Fibroblast of skin of right quadriceps (primary cell): ENCODE measurements around the gene PLPP1.

Experiments
- DNase-seq: peaks from one replicate; pipeline ENCODE4 v3.0.0-alpha.2; 2013

Gene PLPP1

GRCh38 chr5:55445791-55446190 is 89.0 kb downstream of the PLPP1 start:
- no peak for DNase-seq

GRCh38 chr5:55441954-55442353 is 92.8 kb downstream of the PLPP1 start:
- no peak for DNase-seq

GRCh38 chr5:55441107-55441771 is 93.5 kb downstream of the PLPP1 start:
- DNase-seq = no peak

- peak; percentile 77 for DNase-seq
Observed at GRCh38 chr5:55440188-55440646, 94.5 kb downstream of the PLPP1 start.

- peak; percentile 89 for DNase-seq
Observed at GRCh38 chr5:55438998-55439397, 95.8 kb downstream of the PLPP1 start.

- no peak for DNase-seq
Observed at GRCh38 chr5:55437859-55438206, 96.9 kb downstream of the PLPP1 start.

- no peak for DNase-seq
Observed at GRCh38 chr5:55437452-55437851, 97.3 kb downstream of the PLPP1 start.

GRCh38 chr5:55432549-55432948 is 102.2 kb downstream of the PLPP1 start:
- DNase-seq = no peak

GRCh38 chr5:55429613-55430253 is 105.0 kb downstream of the PLPP1 start:
- DNase-seq = no peak

- DNase-seq = no peak
Observed at GRCh38 chr5:55429221-55429612, 105.5 kb downstream of the PLPP1 start.

- peak; percentile 75 for DNase-seq
Observed at GRCh38 chr5:55427157-55427556, 107.6 kb downstream of the PLPP1 start.

- DNase-seq = no peak
Observed at GRCh38 chr5:55426455-55426854, 108.3 kb downstream of the PLPP1 start.

- DNase-seq = no peak
Observed at GRCh38 chr5:55421074-55421529, 113.7 kb downstream of the PLPP1 start.

- peak; percentile 94 for DNase-seq
Observed at GRCh38 chr5:55418994-55419968, 115.5 kb downstream of the PLPP1 start.

- DNase-seq = peak; percentile 58
Observed at GRCh38 chr5:55416306-55416705, 118.5 kb downstream of the PLPP1 start.

- DNase-seq = no peak
Observed at GRCh38 chr5:55415071-55415470, 119.7 kb downstream of the PLPP1 start.

GRCh38 chr5:55413644-55414043 is 121.1 kb downstream of the PLPP1 start:
- no peak for DNase-seq

- peak; percentile 28 for DNase-seq
Observed at GRCh38 chr5:55411876-55412275, 122.9 kb downstream of the PLPP1 start.

- DNase-seq = no peak
Observed at GRCh38 chr5:55410845-55411244, 123.9 kb downstream of the PLPP1 start.

- DNase-seq = no peak
Observed at GRCh38 chr5:55409775-55410174, 125.0 kb downstream of the PLPP1 start.

- DNase-seq = no peak
Observed at GRCh38 chr5:55407984-55408383, 126.8 kb downstream of the PLPP1 start.

- DNase-seq = peak; percentile 65
Observed at GRCh38 chr5:55407059-55407684, 127.6 kb downstream of the PLPP1 start.

- no peak for DNase-seq
Observed at GRCh38 chr5:55406292-55406691, 128.5 kb downstream of the PLPP1 start.
